ENCODE measurements around the gene TTYH2.

TTYH2 gene

DNA sequence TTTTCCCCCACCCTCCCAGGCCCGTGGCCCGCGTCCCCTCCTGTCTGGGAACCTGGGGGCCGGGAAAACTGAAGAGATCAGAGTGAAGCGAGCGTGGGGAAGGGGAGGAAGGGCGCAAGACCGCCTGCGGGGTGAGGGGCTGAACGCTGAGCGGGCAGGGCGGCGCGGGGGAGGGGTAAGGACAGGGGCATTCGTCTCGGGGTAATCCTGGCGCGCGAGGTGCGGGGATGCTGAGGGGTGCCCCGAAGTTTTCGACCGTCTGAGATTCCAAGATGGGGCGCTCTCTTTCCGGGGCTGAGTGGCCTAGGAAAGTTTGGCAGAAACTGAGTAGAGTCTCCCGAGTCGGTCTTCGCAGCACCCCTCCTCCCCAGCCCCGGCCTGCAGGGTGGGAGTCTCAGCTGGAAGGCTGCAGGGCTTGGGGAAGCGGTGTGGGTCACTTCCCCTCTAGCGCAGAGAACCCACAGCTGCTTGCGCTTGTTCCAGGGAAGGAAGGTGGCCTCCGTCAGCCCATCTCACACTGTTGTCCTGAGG, 555 bp downstream of the TTYH2 start:
- no peak for DNase-seq (ENCODE audit: low read depth in 2 of 2)

DNA sequence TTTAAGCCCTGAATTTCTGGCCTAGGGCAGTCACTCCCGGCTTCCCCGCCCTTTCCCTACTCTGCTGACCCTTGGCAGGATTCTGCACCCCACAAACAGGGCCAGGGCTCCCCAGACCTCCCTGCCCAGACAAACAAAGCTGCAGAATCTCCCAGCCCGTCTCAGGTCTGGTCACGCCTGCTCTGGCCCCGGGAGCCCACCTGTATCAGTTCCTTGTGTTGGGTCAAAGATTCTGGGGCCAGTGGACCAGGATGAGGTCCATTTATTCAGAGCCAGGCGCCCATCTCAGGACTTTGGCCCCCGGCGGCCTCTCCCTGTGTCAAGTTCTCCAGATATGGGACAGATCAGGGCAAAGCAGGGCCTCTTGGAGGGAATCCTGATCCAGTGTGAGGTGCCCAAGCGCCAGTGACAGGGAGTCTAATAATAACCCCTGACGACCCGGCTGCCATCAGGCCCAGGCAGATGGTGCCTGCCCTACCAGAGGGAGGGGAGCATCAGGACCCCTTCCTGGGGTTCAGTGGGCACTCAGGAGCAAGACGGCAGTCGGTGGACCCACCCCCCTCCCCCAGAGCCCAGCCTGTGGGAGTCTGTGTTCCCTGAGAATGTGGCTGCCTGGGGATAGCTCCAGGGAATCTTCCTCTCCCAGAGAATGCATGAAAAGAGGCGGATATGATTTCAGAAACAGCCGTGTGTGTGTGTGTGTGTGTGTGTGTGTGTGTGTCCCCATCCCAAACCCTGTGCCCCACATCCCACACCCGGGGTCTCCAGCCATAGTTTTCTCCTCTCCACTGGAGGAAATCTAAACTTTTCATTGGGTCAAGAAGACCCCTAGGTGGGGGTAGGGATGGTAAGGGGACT, 1.3 kb downstream of the TTYH2 start:
- DNase-seq (ENCODE audit: low read depth in 2 of 2) = no peak

DNA sequence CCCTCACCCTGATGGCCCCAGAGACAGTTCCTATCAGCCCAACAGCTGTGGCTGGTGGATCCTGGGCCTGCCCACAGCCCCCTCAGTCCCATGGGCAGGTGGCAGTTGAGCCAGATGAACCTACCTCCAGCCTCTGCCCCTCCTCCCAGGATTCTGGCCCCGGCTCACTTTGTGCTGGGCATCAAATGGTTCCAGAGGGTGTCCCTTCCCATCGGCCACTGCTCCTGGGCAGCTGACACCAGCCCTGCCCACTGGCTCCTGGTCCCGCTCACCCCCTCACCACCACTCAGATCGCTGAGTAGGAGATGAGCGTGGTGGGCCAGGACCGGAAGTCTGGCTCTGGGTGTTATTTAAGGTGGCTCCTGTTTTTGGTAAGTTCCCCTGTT, 2.0 kb downstream of the TTYH2 start:
- no peak for DNase-seq (ENCODE audit: low read depth in 2 of 2)

DNA sequence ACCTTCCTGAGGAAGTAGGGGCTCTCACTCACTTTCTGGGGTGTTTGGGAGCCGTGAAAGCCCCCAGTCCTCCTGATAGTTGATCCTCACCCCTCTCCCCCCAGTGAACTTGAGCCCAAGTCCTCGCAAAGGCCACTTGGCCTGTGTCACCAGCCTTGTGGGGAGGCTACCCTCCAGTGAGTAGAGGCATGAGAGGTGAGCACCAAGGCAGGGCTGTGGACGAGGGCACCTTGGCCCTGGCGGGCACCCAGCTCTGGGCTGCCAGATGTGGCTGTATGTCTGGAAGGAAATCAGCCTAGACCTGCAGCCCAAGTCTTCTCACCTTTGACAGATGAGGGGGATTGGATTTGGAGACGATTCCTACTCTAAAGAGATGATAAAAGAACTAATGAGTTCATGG, 3.1 kb downstream of the TTYH2 start:
- no peak for DNase-seq (ENCODE audit: low read depth in 2 of 2)

GRCh38 chr17:74217037-74217730, 3.8 kb downstream of the TTYH2 start:
- DNase-seq (ENCODE audit: low read depth in 2 of 2) = no peak

GRCh38 chr17:74217888-74218287, 4.5 kb downstream of the TTYH2 start:
- DNase-seq (ENCODE audit: low read depth in 2 of 2) = no peak

DNA sequence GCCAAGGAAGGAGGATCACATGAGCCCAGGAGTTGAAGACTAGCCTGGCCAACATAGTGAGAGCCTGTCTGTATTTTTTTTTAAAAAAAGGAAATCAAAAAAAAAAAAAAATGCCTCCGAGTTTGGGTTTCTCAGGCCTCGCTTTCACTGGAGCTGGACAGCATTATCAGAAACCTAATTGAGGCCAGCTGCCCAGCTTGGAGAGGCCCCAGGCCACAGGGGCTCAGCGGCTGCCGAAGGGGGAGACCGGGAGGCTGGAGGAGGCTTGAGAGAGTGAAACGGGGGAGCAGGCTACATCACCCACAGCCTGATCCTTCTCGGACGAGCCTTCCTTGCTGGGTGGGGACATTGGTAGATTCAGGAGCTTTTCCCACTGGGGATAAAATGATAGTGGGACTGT, 5.1 kb downstream of the TTYH2 start:
- no peak for DNase-seq (ENCODE audit: low read depth in 2 of 2)

DNA sequence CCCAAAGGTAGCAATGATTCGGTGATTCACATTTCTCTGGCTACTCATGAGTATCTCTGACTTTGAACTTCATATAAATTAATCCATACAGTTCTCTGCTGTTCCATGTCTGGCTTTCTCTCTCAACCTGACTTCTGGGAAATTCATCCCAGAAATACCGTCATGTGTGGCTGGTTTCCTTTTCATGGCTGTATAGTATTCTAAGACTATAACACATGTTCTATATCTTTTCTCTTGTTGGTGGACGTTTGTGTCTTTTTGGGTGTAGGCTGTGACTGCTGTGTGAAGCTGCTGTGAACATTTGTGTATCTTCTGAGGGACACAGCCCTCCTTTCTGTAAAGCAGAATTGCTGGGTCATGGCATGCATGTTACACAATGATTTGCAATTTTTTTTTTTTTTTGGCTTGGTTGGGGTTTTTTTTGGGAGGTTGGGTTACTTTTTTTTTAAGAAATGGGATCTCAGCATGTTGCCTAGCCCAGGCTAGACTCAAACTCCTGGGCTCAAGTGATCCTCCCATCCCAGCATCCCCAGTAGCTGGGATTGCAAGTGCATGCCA, 6.3 kb downstream of the TTYH2 start:
- no peak for DNase-seq (ENCODE audit: low read depth in 2 of 2)

DNA sequence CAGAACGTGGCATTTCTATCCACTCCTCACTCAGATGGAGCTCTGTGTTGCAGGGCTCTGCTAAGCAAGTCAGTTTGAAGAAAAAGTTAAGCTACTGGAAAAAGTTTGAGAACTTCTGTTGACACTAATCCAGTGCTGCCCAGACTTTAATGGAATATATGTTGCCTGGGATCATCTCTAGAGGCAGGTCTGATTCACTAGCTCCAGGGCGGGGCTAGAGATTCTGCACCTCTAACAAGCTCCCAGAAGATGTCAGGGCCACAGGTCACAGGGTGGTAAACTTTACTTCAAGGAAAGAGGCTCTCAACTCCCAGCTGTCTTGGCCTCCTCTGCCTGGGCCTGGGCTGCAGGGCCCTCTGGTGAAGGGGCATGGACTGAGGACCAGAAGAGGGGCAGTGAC, 6.8 kb downstream of the TTYH2 start:
- no peak for DNase-seq (ENCODE audit: low read depth in 2 of 2)

DNA sequence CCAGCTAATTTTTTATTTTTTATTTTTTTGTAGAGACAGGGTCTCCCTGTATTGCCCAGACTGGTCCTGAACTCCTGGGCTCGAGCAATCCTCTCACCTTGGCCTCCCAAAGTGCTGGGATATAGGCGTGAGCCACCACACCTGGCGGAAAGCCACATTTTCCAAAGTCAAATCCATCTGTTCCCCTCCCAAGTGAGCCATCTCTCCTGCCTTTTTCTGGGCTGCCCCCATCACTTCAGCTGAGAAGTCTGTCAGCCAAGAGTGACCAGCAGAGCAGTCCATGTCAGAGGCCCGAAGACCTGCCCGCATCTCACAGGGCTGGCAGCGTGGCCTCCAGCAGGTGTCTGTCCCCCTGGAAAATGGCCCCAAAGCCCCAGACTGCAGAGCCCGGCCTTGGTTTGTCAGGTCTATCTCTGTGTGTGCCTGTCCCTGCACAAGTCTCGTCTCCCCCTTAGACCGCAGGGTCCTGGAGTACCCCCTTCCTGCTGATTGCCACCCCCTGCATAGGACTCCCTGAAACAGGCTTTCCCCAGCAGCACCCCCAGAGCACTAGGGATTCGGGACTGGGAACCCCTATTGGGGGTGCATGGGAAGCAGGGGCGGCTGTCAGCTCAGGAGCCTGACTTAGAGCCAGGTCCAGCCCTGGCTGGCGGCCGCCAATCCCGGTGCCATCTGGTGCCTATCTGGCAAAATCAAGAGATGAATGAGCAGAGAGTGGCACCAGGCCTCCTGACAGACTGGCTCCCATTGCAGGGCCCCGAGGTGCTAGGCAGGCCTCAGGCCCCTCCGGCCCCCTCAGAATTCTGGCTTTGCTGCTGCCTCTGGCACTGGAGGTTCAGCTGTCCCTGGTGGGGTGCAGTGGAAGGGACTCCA, 7.8 kb downstream of the TTYH2 start:
- no peak for DNase-seq (ENCODE audit: low read depth in 2 of 2)

GRCh38 chr17:74222399-74222798, 9.0 kb downstream of the TTYH2 start:
- no peak for DNase-seq (ENCODE audit: low read depth in 2 of 2)

GRCh38 chr17:74223901-74224300, 10.5 kb downstream of the TTYH2 start:
- no peak for DNase-seq (ENCODE audit: low read depth in 2 of 2)

GRCh38 chr17:74224959-74225725, 11.8 kb downstream of the TTYH2 start:
- DNase-seq (ENCODE audit: low read depth in 2 of 2) = no peak

- no peak for DNase-seq (ENCODE audit: low read depth in 2 of 2)
Observed at GRCh38 chr17:74226252-74226651, 12.9 kb downstream of the TTYH2 start.

GRCh38 chr17:74227271-74228080, 14.1 kb downstream of the TTYH2 start:
- DNase-seq (ENCODE audit: low read depth in 2 of 2) = no peak

DNA sequence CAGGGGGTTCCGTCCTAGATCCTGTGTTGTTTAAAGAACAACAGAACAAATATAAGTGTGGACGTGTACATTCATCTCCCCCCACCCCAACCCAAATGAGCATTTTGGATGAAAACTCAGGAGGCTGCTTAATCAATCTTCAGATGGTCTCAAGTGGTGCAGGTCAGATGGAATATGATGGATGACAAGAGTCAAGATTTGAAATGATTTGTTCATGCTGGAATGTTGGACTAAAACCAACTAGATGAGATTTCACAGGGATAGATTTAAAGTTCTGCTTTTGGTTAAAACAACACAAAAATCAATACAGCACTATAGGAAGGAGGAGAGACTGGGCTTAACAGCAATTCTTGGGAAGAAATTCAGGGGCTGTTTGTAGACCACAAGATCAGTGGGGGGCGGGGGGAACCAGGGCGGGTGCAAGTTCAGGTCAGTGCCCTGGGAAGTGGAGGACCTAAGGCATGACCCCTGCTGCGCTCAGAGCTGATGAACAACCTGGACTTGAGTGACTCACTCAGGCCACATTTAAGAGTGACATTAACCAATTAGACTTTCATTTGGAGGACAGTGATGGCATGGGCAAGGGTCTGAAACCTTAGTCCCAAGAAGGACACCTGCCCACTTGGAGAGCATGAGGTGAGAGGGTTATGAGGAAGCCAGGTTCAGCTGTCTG, 15.1 kb downstream of the TTYH2 start:
- no peak for DNase-seq (ENCODE audit: low read depth in 2 of 2)

GRCh38 chr17:74230896-74231295, 17.5 kb downstream of the TTYH2 start:
- DNase-seq (ENCODE audit: low read depth in 2 of 2) = no peak

- no peak for DNase-seq (ENCODE audit: low read depth in 2 of 2)
Observed at GRCh38 chr17:74231928-74232907, 18.8 kb downstream of the TTYH2 start.

Measured in activated CD8-positive, alpha-beta memory T cell treated with anti-CD3 and anti-CD28 coated beads for 4 hours (primary cell).